AG10803 (cell line): ENCODE results near the gene STARD7.
"Not testable (repeated sequence)": the region's sequence is repeated elsewhere in the genome, so short reads cannot be mapped to it uniquely, and the experiment has no call there.

ENCODE experiments used
- DNase-seq: peaks from one replicate; pipeline ENCODE4 v3.0.0; 2010; ENCODE audit warnings: low read depth
- H3K4me3 ChIP-seq: 2 replicates; pipeline ENCODE4 v1.5.1; 2011; ENCODE audit warnings: mild to moderate bottlenecking, low read length, control low read depth
- TF ChIP-seq, protein P1 (sequence below): conservative IDR thresholded peaks from 2 replicates; pipeline ENCODE4 v1.5.1; 2011; ENCODE audit warnings: mild to moderate bottlenecking, low read length, control low read depth, inconsistent platforms

The STARD7 gene

DNA sequence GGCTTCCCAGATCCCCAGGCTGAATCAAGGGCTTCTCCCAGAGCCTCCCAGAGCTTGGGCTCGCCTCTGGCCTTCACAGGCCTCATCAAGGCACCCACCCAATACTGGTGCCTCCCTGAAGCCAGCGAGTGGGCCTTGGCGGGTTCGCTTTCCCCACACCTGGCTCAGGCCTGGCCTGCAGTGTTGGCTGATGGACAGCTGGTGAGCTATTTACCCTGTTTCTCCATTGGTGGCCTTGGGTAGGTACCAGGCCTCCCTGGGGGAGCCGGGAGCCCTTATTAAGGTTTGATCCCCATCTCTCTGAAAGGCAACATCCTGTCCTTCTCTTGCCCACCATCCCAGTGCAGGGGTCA is 45.2 kb downstream of the STARD7 start:
- no peak overlapping the region for H3K4me3 ChIP-seq
- no peak for DNase-seq
- TF ChIP-seq, protein P1, sequence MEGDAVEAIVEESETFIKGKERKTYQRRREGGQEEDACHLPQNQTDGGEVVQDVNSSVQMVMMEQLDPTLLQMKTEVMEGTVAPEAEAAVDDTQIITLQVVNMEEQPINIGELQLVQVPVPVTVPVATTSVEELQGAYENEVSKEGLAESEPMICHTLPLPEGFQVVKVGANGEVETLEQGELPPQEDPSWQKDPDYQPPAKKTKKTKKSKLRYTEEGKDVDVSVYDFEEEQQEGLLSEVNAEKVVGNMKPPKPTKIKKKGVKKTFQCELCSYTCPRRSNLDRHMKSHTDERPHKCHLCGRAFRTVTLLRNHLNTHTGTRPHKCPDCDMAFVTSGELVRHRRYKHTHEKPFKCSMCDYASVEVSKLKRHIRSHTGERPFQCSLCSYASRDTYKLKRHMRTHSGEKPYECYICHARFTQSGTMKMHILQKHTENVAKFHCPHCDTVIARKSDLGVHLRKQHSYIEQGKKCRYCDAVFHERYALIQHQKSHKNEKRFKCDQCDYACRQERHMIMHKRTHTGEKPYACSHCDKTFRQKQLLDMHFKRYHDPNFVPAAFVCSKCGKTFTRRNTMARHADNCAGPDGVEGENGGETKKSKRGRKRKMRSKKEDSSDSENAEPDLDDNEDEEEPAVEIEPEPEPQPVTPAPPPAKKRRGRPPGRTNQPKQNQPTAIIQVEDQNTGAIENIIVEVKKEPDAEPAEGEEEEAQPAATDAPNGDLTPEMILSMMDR: no peak

DNA sequence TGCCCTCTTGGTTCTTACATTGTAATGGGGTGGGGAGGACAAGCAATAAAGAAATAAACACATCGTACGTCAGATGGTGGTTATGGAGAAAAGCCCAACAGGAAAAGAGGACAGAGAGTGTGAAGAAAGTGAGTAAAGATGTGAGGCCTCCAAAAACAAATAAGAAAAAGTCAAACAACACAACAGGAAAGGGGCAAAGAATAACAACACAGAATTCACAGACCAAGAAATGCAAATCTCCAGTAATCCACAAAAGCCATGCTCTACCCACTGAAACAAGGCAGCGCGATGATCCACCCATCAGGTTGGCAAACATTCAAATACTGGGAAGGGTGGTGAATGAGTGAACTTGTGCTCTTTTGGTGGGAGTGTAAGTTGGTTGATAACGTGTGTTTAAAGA is 46.7 kb downstream of the STARD7 start:
- no peak overlapping the region for H3K4me3 ChIP-seq
- no peak for DNase-seq

DNA sequence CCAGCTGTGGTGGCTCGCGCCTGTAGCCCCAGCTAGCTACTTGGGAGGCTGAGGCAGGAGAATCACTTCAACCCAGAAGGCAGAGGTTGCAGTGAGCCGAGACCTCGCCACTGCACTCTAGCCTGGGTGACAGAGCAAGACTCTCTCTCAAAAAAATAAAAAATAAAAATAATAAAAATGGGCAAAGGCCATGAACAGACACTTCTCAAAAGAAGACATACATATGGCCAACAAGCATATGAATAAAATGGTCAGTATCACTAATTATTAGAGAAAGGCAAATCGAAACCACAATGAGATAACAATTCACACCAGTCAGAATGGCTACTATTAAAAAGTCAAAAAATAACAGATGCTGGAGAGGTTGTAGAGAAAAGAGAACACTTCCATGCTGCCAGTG is 48.3 kb downstream of the STARD7 start:
- not testable (repeated sequence) for DNase-seq, H3K4me3 ChIP-seq

More for the DNA sequence above, 46.7 kb downstream of the STARD7 start:
- TF ChIP-seq, protein P1: no peak

DNA sequence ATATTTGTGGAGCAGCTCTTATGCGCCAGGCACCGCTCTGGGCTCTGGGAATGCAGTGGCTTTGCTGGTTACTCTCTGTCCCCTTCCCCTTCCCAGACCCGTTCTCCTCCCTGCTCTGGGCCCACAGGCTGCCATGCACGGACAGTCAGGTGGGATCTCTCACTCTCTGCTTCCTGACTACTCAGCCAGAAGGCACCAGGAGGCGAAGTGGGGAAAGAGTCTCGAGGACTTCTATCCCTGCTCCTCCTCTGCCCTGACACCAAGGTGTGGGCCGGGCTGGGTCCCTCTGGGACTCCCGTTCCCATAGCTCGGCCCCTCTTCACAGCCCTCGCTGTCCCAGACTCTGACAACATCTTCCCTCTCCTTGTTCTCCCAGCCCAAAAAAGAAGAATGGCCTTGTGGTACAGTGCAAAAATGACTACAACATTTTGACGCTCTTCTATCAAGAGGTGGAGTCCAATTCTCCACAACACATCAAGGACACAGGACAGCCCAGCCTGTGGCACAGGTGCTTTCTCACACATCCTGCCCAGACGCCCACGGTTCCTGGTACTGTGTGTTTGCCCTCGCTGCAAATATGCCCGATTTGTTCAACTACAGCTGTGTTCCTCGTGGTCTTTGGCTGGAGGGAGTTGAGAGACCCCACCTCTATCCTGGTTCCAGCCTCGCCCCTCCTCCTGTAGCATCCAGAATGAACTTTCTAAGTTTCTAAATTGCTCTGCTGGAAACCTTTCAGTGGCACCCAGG is 49.4 kb downstream of the STARD7 start:
- TF ChIP-seq, protein P1: no peak
- no peak for DNase-seq
- no peak overlapping the region for H3K4me3 ChIP-seq

DNA sequence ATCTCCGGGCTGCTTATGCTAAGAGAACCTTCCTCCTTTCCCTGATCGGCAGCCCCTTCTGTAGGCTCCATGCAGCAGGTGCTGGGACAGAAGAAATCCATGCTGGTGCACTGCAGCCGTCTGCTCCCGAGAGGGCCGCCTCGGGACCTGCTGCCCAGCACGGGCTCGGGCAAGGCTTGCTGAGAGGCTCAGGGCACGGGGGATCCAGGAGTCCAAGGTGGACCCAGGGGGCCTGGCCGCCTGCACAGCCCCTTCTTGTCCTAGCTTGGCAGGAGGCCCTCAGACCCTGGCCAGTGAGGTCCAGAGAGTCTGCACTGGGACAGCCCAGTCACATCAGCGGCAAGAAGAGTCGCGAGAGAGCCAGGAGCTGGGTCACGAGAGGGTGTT is 50.1 kb downstream of the STARD7 start:
- TF ChIP-seq, protein P1: no peak
- DNase-seq: no peak
- no peak overlapping the region for H3K4me3 ChIP-seq

DNA sequence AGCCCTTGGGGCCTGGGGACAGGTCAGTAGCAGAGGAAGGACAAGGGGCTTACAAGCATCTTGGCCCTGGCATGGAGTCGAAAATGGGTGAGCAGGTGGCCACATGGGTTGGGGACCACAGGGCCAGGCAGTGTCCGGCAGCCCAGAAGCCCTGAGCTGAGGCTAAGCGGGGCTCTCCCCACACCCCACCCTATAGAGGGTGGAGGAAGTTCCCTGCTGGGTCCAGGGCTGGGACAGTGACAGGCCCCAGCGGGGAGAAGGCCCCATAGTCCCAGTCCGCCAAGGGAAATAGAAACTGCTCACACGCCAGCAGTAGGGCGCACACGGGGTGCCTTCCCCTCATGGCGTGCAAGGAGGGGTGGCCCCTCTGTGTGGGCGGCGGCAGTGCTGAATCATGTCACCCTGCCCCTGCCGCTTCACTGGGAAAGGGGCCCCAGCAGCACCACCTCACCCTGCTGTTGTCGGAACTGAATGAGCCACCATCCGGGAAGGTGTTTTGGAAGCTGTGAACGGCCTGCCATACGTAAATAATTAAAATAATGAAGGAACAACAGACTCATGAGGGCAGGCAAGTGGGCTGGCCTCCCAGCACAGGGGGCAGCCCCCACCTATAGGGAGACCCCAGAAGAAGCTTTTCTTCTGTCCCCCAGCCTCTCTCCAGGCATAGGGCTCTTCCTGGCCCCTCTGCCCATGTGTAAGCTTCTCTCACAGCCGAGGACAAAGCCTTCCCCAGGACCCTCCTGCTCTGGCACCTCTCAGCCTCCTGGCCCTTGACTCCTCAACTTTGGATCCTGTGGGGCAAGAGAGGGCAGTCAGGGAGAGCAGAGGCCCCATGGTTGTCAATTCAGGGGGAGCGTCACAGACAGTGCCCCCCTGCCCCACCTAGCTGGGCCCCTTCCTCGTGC is 50.7 kb downstream of the STARD7 start:
- DNase-seq: no peak
- no peak overlapping the region for H3K4me3 ChIP-seq
- TF ChIP-seq, protein P1: no peak

DNA sequence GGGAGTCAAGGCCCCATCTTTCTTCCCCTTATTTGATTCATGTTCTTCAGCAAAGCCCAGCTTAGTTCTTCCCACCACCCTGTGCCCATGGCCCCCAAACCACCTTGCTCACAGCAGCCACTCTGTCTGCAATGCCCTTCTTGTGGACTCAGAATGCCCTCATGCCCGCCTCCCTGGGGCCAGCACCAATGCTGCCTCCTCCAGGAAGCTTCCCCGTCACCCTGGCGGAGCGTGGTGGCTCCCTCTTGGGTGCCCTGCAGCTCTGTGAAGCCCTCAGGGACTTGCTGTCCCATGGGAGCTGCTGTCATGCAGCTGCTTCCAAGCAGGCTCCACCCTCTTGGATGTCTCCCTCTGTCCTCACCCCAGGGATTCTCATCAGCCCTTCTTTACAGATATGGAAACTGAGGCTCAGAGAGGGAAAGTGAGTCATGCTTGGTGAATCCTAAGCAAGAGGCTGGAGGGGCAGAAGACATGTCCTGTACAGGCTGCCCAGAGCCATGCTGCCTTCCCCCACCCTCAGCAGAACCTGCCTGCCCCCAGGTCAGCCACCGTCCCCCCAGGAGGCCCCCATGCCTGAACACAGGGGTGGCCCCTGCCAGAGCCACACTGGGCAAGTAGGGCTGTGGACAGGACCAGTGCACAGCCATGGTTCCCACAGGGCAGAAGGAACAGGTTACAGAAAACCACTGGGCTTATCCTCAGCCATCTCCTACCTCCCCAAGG is 51.5 kb downstream of the STARD7 start:
- DNase-seq: no peak
- TF ChIP-seq, protein P1: no peak
- no peak overlapping the region for H3K4me3 ChIP-seq
